ENCODE results near the gene BICDL2.

- TF ChIP-seq CTCF (IDR thresholded peaks at IDR 0.05) = no peak
- TF ChIP-seq ZFX (IDR thresholded peaks at IDR 0.05; ENCODE audit: borderline replicate concordance) = no peak
Observed at GRCh38 chr16:3075523-3075915, 38.8 kb upstream of the BICDL2 start.

All from 22Rv1 (cell line).